Type B pancreatic cell (in vitro differentiated cells): ENCODE data around the gene HS3ST3B1. TPM values are rescaled to one million over a fixed set of nuclear protein-coding genes. Genes with fewer than 3 reads are reported as not detected.

Experiments
- DNase-seq: peaks from one replicate; pipeline ENCODE4 v3.0.0; 2021; ENCODE audit warnings: mixed read lengths; ENCODE audit not compliant: unreplicated experiment; ENCODE audit errors: extremely low spot score
- H3K27ac Mint-ChIP-seq: 2 replicates; pipeline ENCODE4 v1.8.0; 2021; ENCODE audit warnings: mild to moderate bottlenecking, mixed read lengths
- H3K27me3 Mint-ChIP-seq: 2 replicates; pipeline ENCODE4 v1.8.0; 2021; ENCODE audit warnings: mixed read lengths
- H3K36me3 Mint-ChIP-seq: 2 replicates; pipeline ENCODE4 v1.8.0; 2021; ENCODE audit warnings: mixed read lengths
- H3K4me1 Mint-ChIP-seq: one replicate; pipeline ENCODE4 v1.8.0; 2021; ENCODE audit warnings: mixed read lengths; ENCODE audit not compliant: unreplicated experiment
- H3K4me3 Mint-ChIP-seq: 2 replicates; pipeline ENCODE4 v1.8.0; 2021; ENCODE audit warnings: mild to moderate bottlenecking, mixed read lengths
- H3K9me3 Mint-ChIP-seq: 2 replicates; pipeline ENCODE4 v1.8.0; 2021; ENCODE audit warnings: mixed read lengths
- total RNA-seq: library from RNA; stranded (reverse); gene quantifications from 2 replicates; pipeline ENCODE4 v1.2.1, GENCODE V29; 2021; ENCODE audit warnings: low replicate concordance
- TF ChIP-seq, protein P1 (sequence below): fragments of 200-600 bp; sonication (generic); conservative IDR thresholded peaks from 2 replicates; pipeline ENCODE4 v1.5.0; 2021; ENCODE audit warnings: antibody characterized with exemption, mild to moderate bottlenecking

Gene HS3ST3B1
- total RNA-seq, 1 donor from 2014 or later, result 12.9 TPM

DNA sequence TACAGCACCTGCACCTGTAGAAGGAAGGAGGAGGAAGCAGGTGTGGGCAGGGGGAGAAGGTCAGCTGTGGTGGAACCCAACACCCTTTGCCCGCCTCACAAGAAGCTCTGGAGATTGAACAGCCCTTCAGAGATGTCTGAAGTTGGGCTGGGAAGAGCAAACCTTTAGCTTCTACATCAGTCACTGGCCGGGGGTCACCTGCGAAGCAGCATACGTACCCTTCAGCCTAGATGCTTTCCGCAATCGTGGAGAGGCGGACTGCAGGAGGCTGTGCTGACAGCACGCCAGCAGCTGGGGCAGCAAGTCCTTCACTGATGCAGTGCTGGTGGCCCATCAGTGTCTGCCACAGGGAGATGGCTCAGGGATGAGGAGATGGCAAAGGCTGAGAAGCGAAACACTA, 5.2 kb upstream of the HS3ST3B1 start:
- H3K9me3 Mint-ChIP-seq, result no peaks in the 10 kb centered on the region
- TF ChIP-seq, protein P1, sequence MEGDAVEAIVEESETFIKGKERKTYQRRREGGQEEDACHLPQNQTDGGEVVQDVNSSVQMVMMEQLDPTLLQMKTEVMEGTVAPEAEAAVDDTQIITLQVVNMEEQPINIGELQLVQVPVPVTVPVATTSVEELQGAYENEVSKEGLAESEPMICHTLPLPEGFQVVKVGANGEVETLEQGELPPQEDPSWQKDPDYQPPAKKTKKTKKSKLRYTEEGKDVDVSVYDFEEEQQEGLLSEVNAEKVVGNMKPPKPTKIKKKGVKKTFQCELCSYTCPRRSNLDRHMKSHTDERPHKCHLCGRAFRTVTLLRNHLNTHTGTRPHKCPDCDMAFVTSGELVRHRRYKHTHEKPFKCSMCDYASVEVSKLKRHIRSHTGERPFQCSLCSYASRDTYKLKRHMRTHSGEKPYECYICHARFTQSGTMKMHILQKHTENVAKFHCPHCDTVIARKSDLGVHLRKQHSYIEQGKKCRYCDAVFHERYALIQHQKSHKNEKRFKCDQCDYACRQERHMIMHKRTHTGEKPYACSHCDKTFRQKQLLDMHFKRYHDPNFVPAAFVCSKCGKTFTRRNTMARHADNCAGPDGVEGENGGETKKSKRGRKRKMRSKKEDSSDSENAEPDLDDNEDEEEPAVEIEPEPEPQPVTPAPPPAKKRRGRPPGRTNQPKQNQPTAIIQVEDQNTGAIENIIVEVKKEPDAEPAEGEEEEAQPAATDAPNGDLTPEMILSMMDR, result no peak
- H3K36me3 Mint-ChIP-seq, result peaks cover 3% of the 10 kb centered on the region

DNA sequence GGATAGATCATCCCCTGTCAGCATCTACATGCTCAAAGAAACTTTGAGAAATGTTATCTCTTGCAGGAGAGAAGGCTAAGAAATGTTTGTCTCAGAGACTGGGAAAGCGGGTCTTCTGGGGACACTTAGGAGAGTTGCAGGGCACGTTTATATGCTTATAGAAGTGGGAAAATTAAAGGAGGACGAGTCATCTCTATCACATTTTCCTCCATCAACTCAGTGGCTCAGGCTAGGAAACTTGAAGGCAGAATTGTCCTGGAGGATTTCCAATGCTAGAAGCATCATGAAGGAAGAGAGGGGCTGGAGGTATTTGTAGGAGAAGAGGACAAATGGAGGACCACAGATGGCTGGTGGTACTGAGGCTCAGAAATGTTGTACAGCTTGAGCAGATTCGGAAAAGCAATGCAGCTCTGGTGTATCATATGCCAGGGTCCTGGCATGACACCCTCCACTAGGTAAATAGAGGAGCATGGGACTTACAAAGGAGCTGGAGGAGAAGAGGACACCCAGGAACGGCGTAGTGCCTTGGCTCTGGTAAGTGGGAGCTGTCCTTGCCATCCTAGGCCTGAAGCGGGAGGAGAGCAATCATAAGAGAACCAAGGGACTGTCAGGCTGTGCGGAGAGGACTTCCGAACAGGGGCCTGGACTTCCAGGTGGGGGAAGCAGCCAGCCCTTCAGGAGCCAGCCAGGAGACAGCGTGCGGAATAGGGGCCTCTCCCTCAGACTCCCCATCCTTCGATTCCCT, 4.5 kb upstream of the HS3ST3B1 start:
- peaks cover 23% of the 10 kb centered on the region for H3K4me1 Mint-ChIP-seq
- H3K27me3 Mint-ChIP-seq, result peaks cover 83% of the 10 kb centered on the region
- TF ChIP-seq, protein P1, result no peak
- peak; percentile 58 for DNase-seq
- H3K9me3 Mint-ChIP-seq, result no peaks in the 10 kb centered on the region
- peaks cover 3% of the 10 kb centered on the region for H3K36me3 Mint-ChIP-seq
- H3K27ac Mint-ChIP-seq, result peak overlapping the region; percentile 7
- peak overlapping the region; percentile 65 for H3K4me3 Mint-ChIP-seq

More for the DNA sequence above, 5.2 kb upstream of the HS3ST3B1 start:
- H3K4me3 Mint-ChIP-seq, result peak overlapping the region; percentile 30
- H3K27ac Mint-ChIP-seq, result peak overlapping the region; percentile 7
- H3K4me1 Mint-ChIP-seq, result peaks cover 23% of the 10 kb centered on the region
- peak; percentile 51 for DNase-seq
- H3K27me3 Mint-ChIP-seq, result peaks cover 86% of the 10 kb centered on the region

DNA sequence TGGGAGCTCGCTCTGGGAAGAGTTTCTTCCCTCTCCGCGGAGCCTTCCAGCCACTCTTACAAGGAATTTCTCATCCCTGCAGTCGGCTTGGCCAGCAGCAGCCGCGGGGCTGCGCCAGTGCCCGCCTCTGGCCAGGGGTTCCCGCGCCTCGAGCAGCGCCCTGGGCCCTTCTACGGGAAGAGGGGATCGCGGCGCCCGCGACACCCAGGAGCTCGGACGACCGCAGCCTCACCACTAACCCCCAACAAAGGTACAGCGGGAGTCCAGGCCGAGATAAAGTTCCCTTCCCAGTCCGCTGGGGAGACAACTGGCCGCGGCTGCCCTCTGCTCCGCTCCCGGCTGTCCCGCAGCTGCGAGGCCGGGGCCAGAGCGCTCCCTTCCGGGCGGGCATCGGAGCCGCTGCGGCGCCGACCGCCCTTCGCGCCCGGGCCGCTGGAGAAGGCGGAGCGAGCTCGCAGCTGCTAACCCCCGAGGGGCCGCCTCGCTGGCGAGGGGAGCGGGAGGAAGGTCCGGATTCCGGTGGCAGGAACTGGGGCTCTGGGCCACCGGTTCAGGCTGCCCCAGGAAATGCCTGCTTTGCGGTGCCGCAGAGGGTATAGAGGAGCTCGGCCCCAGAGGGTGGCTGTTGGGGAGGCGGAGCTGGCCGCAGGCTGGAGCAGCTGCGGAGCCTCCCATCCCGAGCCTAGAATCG, 3.6 kb upstream of the HS3ST3B1 start:
- Mint-ChIP-seq H3K4me1 (peaks cover 23% of the 10 kb centered on the region), H3K27ac (peak overlapping the region; percentile 63)

DNA sequence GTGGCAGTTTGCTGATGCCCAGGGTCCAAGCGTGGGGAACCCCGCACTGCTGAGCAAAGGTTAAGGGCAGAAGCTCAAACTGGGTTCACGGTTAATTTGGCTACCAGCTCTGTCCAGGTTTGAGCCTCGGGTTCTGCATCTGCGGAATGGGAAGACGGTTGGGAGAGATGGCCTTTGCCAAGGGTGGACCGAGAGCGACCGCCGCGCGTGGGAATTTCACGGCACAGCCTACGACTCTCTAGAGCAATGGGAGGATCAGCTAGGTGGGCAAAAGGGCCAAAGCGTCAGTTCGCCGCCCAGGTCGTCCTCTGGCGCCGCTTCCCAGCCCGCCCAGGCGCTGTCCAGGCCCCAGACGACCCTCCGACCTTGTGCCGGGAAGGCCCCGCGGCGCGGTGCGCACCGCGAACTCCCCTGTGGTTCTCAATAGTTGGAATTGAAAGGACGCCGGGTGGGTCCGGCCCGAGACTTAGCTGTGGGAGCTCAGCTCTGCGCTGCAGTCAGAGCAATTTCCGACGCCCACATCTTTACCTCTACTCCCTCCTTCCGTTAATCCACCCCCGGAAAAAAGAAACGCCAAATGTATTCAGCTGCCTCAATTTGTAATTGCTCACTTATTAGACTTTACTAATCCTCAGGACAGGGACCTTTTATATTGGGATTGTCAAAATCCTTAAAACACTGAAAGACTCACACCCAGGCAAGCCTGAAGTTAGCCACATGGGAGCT, 2.5 kb upstream of the HS3ST3B1 start:
- Mint-ChIP-seq H3K4me1 (peaks cover 25% of the 10 kb centered on the region), H3K4me3 (peak overlapping the region; percentile 96), H3K27ac (peak overlapping the region; percentile 63), H3K36me3 (peaks cover 3% of the 10 kb centered on the region), H3K9me3 (no peaks in the 10 kb centered on the region), H3K27me3 (peaks cover 79% of the 10 kb centered on the region)
- DNase-seq, result peak; percentile 62
- TF ChIP-seq, protein P1, result no peak

More for the DNA sequence above, 3.6 kb upstream of the HS3ST3B1 start:
- peak overlapping the region; percentile 84 for H3K4me3 Mint-ChIP-seq
- TF ChIP-seq, protein P1, result peak; percentile 73
- H3K27me3 Mint-ChIP-seq, result peaks cover 83% of the 10 kb centered on the region
- H3K9me3 Mint-ChIP-seq, result no peaks in the 10 kb centered on the region
- H3K36me3 Mint-ChIP-seq, result peaks cover 3% of the 10 kb centered on the region
- DNase-seq, result peak; percentile 79

DNA sequence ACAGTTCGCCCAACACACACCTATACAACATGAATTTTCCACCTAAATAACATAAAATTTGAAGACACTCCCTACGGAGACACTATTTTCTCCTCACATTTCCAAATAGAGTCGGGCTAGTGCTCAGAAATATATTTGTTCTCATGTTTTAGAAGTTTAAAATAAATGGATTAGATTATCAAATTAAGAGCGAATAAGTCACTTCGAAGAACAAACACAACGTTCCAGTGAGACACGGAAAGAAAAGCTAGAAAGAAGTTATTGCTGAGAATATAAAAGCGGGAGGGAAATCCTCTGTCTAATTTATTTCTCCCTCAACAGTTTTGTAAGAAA, 2.0 kb upstream of the HS3ST3B1 start:
- H3K4me1 Mint-ChIP-seq, result peaks cover 29% of the 10 kb centered on the region
- TF ChIP-seq, protein P1, result no peak
- no peaks in the 10 kb centered on the region for H3K9me3 Mint-ChIP-seq
- peak overlapping the region; percentile 4 for H3K27ac Mint-ChIP-seq
- peaks cover 79% of the 10 kb centered on the region for H3K27me3 Mint-ChIP-seq
- no peak for DNase-seq
- H3K4me3 Mint-ChIP-seq, result peak overlapping the region; percentile 96
- H3K36me3 Mint-ChIP-seq, result peaks cover 3% of the 10 kb centered on the region
